Uterus (tissue), 4 donors: ENCODE measurements around the gene PAN3. TPM values are rescaled to one million over a fixed set of nuclear protein-coding genes. Genes with fewer than 3 reads are reported as not detected.

Experiments
- DNase-seq, 2 donors: peaks; one replicate each; pipeline ENCODE4 v3.0.0-alpha.2; 2019 to 2020
- H3K27ac ChIP-seq, 2 donors: fragments of 200-600 bp; sonication (generic); 1 replicate in 1 of 2; 2 replicates in 1 of 2; pipeline ENCODE4 v1.5.1; 2016 to 2018
- H3K27me3 ChIP-seq, 2 donors: fragments of 200-600 bp; sonication (generic); one replicate each; pipeline ENCODE4 v1.5.1; 2018 to 2019; ENCODE audit warnings: control low read depth in 1 of 2
- H3K36me3 ChIP-seq, 2 donors: fragments of 200-600 bp; sonication (generic); one replicate each; pipeline ENCODE4 v1.5.1; 2019; ENCODE audit warnings: control low read depth in 1 of 2
- H3K4me1 ChIP-seq, 2 donors: fragments of 200-600 bp; sonication (generic); one replicate each; pipeline ENCODE4 v1.5.1; 2018 to 2019; ENCODE audit warnings: control low read depth in 1 of 2
- H3K4me3 ChIP-seq, 2 donors: fragments of 200-600 bp; sonication (generic); 1 replicate in 1 of 2; 2 replicates in 1 of 2; pipeline ENCODE4 v1.5.1; 2018 to 2019; ENCODE audit warnings: mild to moderate bottlenecking in 1 of 2
- H3K9me3 ChIP-seq, 2 donors: fragments of 200-600 bp; sonication (generic); one replicate each; pipeline ENCODE4 v1.5.1; 2019; ENCODE audit warnings: control low read depth in 1 of 2
- CTCF ChIP-seq, 4 experiments: fragments of 200-600 bp in 2 of 4; fragments of 450-650 bp in 2 of 4; sonication (generic) in 2 of 4; IDR thresholded peaks; one replicate each; pipeline ENCODE4 v1.5.1; 2016 to 2019; ENCODE audit warnings: antibody characterized with exemption in 4 of 4, mild to moderate bottlenecking in 2 of 4, moderate library complexity in 1 of 4
- POLR2A ChIP-seq, 2 donors: fragments of 450-650 bp; IDR thresholded peaks; one replicate each; pipeline ENCODE4 v1.6.1; 2016; ENCODE audit warnings: antibody characterized with exemption in 2 of 2, mild to moderate bottlenecking in 1 of 2, moderate library complexity in 1 of 2
- intact Hi-C: fragments of 100-400 bp; cut with DNase I; formaldehyde crosslinking; loops from one replicate; pipeline ENCODE4 v1.15.1; 2023; ENCODE audit warnings: low total_unique reads
- total RNA-seq, 4 donors: library from RNA; depleted of rRNA in 3 of 4; stranded (reverse); fragments of >200 nt in 3 of 4; gene quantifications; one replicate each; pipeline versions ENCODE4 v1.1.0 to v1.2.4, GENCODE V29; 2014 to 2023
- donor health status: DM: yes; HTN: yes; CAD: no.

The PAN3 gene
- total RNA-seq, 4 donors from 2014 or later: 17.4 to 61.4 (median 48.2) TPM

GRCh38 chr13:28282451-28282850, 144.1 kb downstream of the PAN3 start:
- H3K4me3 ChIP-seq: no peak overlapping the region
- no peaks in the 10 kb centered on the region for H3K27me3 ChIP-seq
- no peaks in the 10 kb centered on the region for H3K9me3 ChIP-seq
- H3K4me1 ChIP-seq: no peaks in the 10 kb centered on the region
- TF ChIP-seq POLR2A (IDR thresholded peaks at IDR 0.05) (no peak), CTCF (IDR thresholded peaks at IDR 0.05) (no peak)
- intact Hi-C loops: no loop called here
- no peak overlapping the region for H3K27ac ChIP-seq
- no peaks in the 10 kb centered on the region for H3K36me3 ChIP-seq
- no peak for DNase-seq

DNA sequence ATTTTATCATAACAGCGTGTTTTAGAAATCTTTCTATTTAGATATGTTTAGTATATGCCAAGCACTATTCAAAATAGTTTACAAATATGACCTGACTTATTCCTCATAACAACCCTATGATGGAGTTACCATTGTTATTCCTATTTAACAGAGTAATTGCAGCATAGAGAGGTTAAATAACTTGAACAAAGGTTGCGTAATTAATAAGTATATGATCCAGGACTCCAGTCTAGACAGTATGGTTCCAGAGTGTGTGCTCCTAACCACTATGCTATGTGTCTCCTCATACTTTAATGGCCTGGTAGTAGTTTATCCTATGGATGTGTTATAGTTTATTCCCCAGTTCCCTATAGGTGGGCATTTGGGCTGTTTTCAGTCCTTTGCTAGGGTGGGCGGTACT, 145.3 kb downstream of the PAN3 start:
- Histone ChIP-seq H3K4me3 (no peak overlapping the region), H3K9me3 (no peaks in the 10 kb centered on the region), H3K27ac (no peak overlapping the region), H3K27me3 (no peaks in the 10 kb centered on the region), H3K36me3 (no peaks in the 10 kb centered on the region), H3K4me1 (no peaks in the 10 kb centered on the region)
- no peak for DNase-seq
- intact Hi-C loops: no loop called here
- TF ChIP-seq POLR2A (IDR thresholded peaks at IDR 0.05): no peak
- TF ChIP-seq CTCF (IDR thresholded peaks at IDR 0.05): no peak

GRCh38 chr13:28286263-28286662, 147.9 kb downstream of the PAN3 start:
- no peaks in the 10 kb centered on the region for H3K4me1 ChIP-seq
- intact Hi-C loops: no loop called here
- no peaks in the 10 kb centered on the region for H3K27me3 ChIP-seq
- no peaks in the 10 kb centered on the region for H3K9me3 ChIP-seq
- DNase-seq: no peak
- no peaks in the 10 kb centered on the region for H3K36me3 ChIP-seq
- H3K4me3 ChIP-seq: no peak overlapping the region
- no peak overlapping the region for H3K27ac ChIP-seq
- TF ChIP-seq CTCF (IDR thresholded peaks at IDR 0.05) (no peak), POLR2A (IDR thresholded peaks at IDR 0.05) (no peak)

DNA sequence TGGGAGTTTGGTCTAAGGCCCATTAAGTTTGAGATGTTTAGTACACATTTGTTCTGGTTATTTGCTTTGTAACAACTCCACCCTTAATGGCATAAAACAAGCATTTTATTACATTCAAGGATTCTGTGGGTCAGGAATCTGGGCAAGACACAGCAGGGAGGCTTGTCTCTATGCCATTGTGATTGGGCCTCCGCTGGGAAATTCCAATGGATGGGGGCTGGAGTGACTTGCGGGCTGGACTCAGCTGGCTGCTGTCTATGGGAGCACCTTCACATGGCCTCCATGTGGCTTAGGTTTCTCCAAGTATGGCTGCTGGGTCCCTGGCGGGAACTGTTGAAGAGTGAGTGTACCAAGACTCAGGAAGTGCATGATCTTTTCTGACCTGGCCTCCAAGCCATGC, 159.0 kb downstream of the PAN3 start:
- no peak for TF ChIP-seq POLR2A (IDR thresholded peaks at IDR 0.05)
- no peak for TF ChIP-seq CTCF (IDR thresholded peaks at IDR 0.05)
- Histone ChIP-seq H3K36me3 (no peaks in the 10 kb centered on the region), H3K9me3 (no peaks in the 10 kb centered on the region), H3K4me3 (no peak overlapping the region), H3K27me3 (no peaks in the 10 kb centered on the region), H3K27ac (no peak overlapping the region), H3K4me1 (no peaks in the 10 kb centered on the region)
- DNase-seq: no peak
- intact Hi-C loops: no loop called here

GRCh38 chr13:28299916-28300315, 161.6 kb downstream of the PAN3 start:
- Histone ChIP-seq H3K4me1 (no peaks in the 10 kb centered on the region), H3K36me3 (no peaks in the 10 kb centered on the region), H3K4me3 (no peak overlapping the region), H3K9me3 (no peaks in the 10 kb centered on the region), H3K27ac (no peak overlapping the region), H3K27me3 (no peaks in the 10 kb centered on the region)
- intact Hi-C loops: no loop called here
- no peak for DNase-seq
- TF ChIP-seq POLR2A (IDR thresholded peaks at IDR 0.05) (no peak), CTCF (IDR thresholded peaks at IDR 0.05) (no peak)
